GM23338 (cell line): ENCODE measurements around the gene RAB43. TPM values are rescaled to one million over a fixed set of nuclear protein-coding genes. Genes with fewer than 3 reads are reported as not detected.

Experiments
- ATAC-seq: fragments of 200-7000 bp; cut with Tn5 transposase; 3 replicates; pipeline ENCODE4 v1.9.1; 2020
- DNase-seq: peaks from one replicate; pipeline ENCODE4 v3.0.0-alpha.2; 2015; ENCODE audit warnings: low spot score
- H2AFZ ChIP-seq: fragments of 200-600 bp; sonication (generic); 2 replicates; pipeline ENCODE4 v1.8.0; 2016; ENCODE audit warnings: antibody characterized with exemption, mild to moderate bottlenecking, moderate library complexity
- H3F3A ChIP-seq: fragments of 200-600 bp; sonication (generic); replicated peaks from 2 replicates; pipeline ENCODE4 v1.8.0; 2017; ENCODE audit warnings: antibody characterized with exemption, mixed run types, low read depth
- H3K27ac ChIP-seq: fragments of 200-600 bp; sonication (generic); 2 replicates; pipeline ENCODE4 v1.6.1; 2016; ENCODE audit warnings: low read depth
- H3K27me3 ChIP-seq: fragments of 200-600 bp; sonication (generic); 2 replicates; pipeline ENCODE4 v1.8.0; 2016; ENCODE audit warnings: mild to moderate bottlenecking, mixed run types, moderate library complexity; ENCODE audit not compliant: insufficient read depth
- H3K36me3 ChIP-seq: fragments of 200-600 bp; sonication (generic); 2 replicates; pipeline ENCODE4 v1.8.0; 2016; ENCODE audit warnings: mild to moderate bottlenecking; ENCODE audit not compliant: insufficient read depth
- H3K4me1 ChIP-seq: fragments of 200-600 bp; sonication (generic); 2 replicates; pipeline ENCODE4 v1.8.0; 2016; ENCODE audit warnings: mild to moderate bottlenecking, moderate library complexity; ENCODE audit not compliant: insufficient read depth
- H3K4me2 ChIP-seq: fragments of 200-600 bp; sonication (generic); 2 replicates; pipeline ENCODE4 v1.7.1; 2017; ENCODE audit warnings: mixed run types
- H3K4me3 ChIP-seq: fragments of 200-600 bp; sonication (generic); 2 replicates; pipeline ENCODE4 v1.6.1; 2016; ENCODE audit warnings: mixed run types
- H3K79me2 ChIP-seq: fragments of 200-600 bp; sonication (generic); replicated peaks from 2 replicates; pipeline ENCODE4 v1.8.0; 2017; ENCODE audit warnings: mild to moderate bottlenecking; ENCODE audit not compliant: insufficient read depth
- H3K9me2 ChIP-seq: fragments of 200-600 bp; sonication (generic); 2 replicates; pipeline ENCODE4 v1.8.0; 2017; ENCODE audit not compliant: insufficient read depth
- H4K20me1 ChIP-seq: fragments of 200-600 bp; sonication (generic); replicated peaks from 2 replicates; pipeline ENCODE4 v1.8.0; 2017; ENCODE audit warnings: mild to moderate bottlenecking; ENCODE audit not compliant: insufficient read depth
- H3K27ac Mint-ChIP-seq: 2 replicates; pipeline ENCODE4 v1.8.0; 2020; ENCODE audit warnings: inconsistent platforms, mild to moderate bottlenecking, moderate library complexity, mixed read lengths
- H3K27me3 Mint-ChIP-seq: 3 replicates; pipeline ENCODE4 v1.8.0; 2022; ENCODE audit warnings: low read depth, mild to moderate bottlenecking, moderate library complexity, mixed read lengths, inconsistent platforms; ENCODE audit not compliant: insufficient read depth, poor library complexity
- H3K36me3 Mint-ChIP-seq: 3 replicates; pipeline ENCODE4 v1.8.0; 2021; ENCODE audit warnings: low read depth, mild to moderate bottlenecking, inconsistent platforms, moderate library complexity, mixed read lengths
- H3K4me1 Mint-ChIP-seq: 3 replicates; pipeline ENCODE4 v1.8.0; 2020; ENCODE audit warnings: mild to moderate bottlenecking, inconsistent platforms, mixed read lengths
- H3K4me3 Mint-ChIP-seq: 3 replicates; pipeline ENCODE4 v1.8.0; 2021; ENCODE audit warnings: moderate library complexity, mild to moderate bottlenecking, inconsistent platforms, mixed read lengths
- H3K9me3 Mint-ChIP-seq: 3 replicates; pipeline ENCODE4 v1.8.0; 2020; ENCODE audit warnings: moderate library complexity, mild to moderate bottlenecking, inconsistent platforms, mixed read lengths
- CREB1 ChIP-seq: fragments of 250-450 bp; sonication (Bioruptor Pico); IDR thresholded peaks from 2 replicates; pipeline ENCODE4 v1.5.0; 2020; ENCODE audit warnings: low read depth, mild to moderate bottlenecking, moderate library complexity
- CTCF ChIP-seq, 2 experiments: fragments of 200-600 bp in 1 of 2; sonication (generic) in 1 of 2; conservative IDR thresholded peaks; 2 replicates each; pipeline versions ENCODE4 v1.5.1 to v1.6.1; 2016 to 2017; ENCODE audit warnings: antibody characterized with exemption in 2 of 2, low read depth in 2 of 2, mild to moderate bottlenecking in 2 of 2, moderate library complexity in 1 of 2
- EZH2phosphoT487 ChIP-seq: fragments of 200-600 bp; sonication (generic); IDR thresholded peaks from one replicate; pipeline ENCODE4 v1.8.1; 2018; ENCODE audit warnings: antibody characterized with exemption; ENCODE audit not compliant: unreplicated experiment
- POLR2AphosphoS5 ChIP-seq: IDR thresholded peaks from 2 replicates; pipeline ENCODE4 v1.6.1; 2016; ENCODE audit warnings: antibody characterized with exemption, low read depth
- REST ChIP-seq: IDR thresholded peaks from one replicate; pipeline ENCODE4 v1.6.1; 2018; ENCODE audit warnings: antibody characterized with exemption; ENCODE audit not compliant: unreplicated experiment
- STAT1 ChIP-seq: IDR thresholded peaks from one replicate; pipeline ENCODE4 v1.6.1; 2016; ENCODE audit warnings: antibody characterized with exemption; ENCODE audit not compliant: unreplicated experiment
- ZNF462 ChIP-seq: fragments of 250-450 bp; sonication (Bioruptor Pico); IDR thresholded peaks from 2 replicates; pipeline ENCODE4 v1.5.0; 2020; ENCODE audit warnings: mild to moderate bottlenecking, moderate library complexity
- polyA plus RNA-seq: library from polyadenylated mRNA; unstranded; fragments of >200 nt; fragmentation: Nextera tagmentation; extraction: Ambion mirVana; gene quantifications from 2 replicates; pipeline ENCODE4 v1.2.1, GENCODE V29; 2016
- total RNA-seq: library from RNA; depleted of rRNA; stranded (reverse); fragments of >200 nt; shearing (Covaris generic); gene quantifications from 2 replicates; pipeline ENCODE4 v1.2.3, GENCODE V29; 2014

RAB43 gene
- total and polyA plus RNA-seq, 2 experiments from 2014 or later: 5.7 to 37.0 TPM

GRCh38 chr3:129056451-129057173 is 65.0 kb downstream of the RAB43 start (continued):
- TF ChIP-seq CTCF (conservative IDR thresholded peaks at IDR 0.05; ENCODE audit: low read depth in 2 of 2): no peak
- no peak for TF ChIP-seq REST

- Histone ChIP-seq H3K4me3 (no peak overlapping the region), H3K4me2 (no peak overlapping the region), H3K9me2 (no peaks in the 10 kb centered on the region), H3K4me1 (no peaks in the 10 kb centered on the region), H3F3A (no peaks in the 10 kb centered on the region), H4K20me1 (no peaks in the 10 kb centered on the region), H3K27me3 (no peaks in the 10 kb centered on the region), H3K36me3 (no peaks in the 10 kb centered on the region), H2AFZ (no peak overlapping the region), H3K27ac (no peak overlapping the region), H3K79me2 (no peaks in the 10 kb centered on the region)
- Mint-ChIP-seq H3K36me3 (no peaks in the 10 kb centered on the region; the same call in 2 of the 3 replicates), H3K27me3 (no peaks in the 10 kb centered on the region), H3K4me3 (no peak overlapping the region), H3K9me3 (no peaks in the 10 kb centered on the region), H3K27ac (no peak overlapping the region), H3K4me1 (peaks cover 4% of the 10 kb centered on the region)
- TF ChIP-seq POLR2AphosphoS5 (no peak), CREB1 (CRISPR knock-in tag) (no peak), STAT1 (no peak), EZH2phosphoT487 (no peak), ZNF462 (no peak), REST (no peak)
- DNase-seq: no peak
- no peak for ATAC-seq
Observed at GRCh38 chr3:129054605-129055104, 66.9 kb downstream of the RAB43 start.
